Mononuclear cell (primary cell): ENCODE results near the gene EFHD1. TPM values are rescaled to one million over a fixed set of nuclear protein-coding genes. Genes with fewer than 3 reads are reported as not detected.
"Not testable (repeated sequence)": the region's sequence is repeated elsewhere in the genome, so short reads cannot be mapped to it uniquely, and the experiment has no call there.

Experiments
- H3K27me3 ChIP-seq: 2 replicates; pipeline ENCODE4 v1.6.0; 2011; ENCODE audit warnings: low read length, control low read depth; ENCODE audit not compliant: insufficient read depth
- H3K4me1 ChIP-seq: 2 replicates; pipeline ENCODE4 v1.5.1; 2011; ENCODE audit warnings: mild to moderate bottlenecking, low read length, control low read depth; ENCODE audit not compliant: insufficient read depth
- H3K4me3 ChIP-seq: 2 replicates; pipeline ENCODE4 v1.5.1; 2011; ENCODE audit warnings: mild to moderate bottlenecking, low read length, moderate library complexity
- H3K9me3 ChIP-seq: 2 replicates; pipeline ENCODE4 v1.5.1; 2011; ENCODE audit warnings: low read depth, mild to moderate bottlenecking, control low read depth, low read length
- total RNA-seq: library from RNA; depleted of rRNA; stranded (reverse); fragments of >200 nt; gene quantifications from one replicate; pipeline ENCODE4 v1.2.3, GENCODE V29; 2012

The EFHD1 gene
- total RNA-seq, 1 donor: 0.42 TPM

GRCh38 chr2:232632904-232633412 lies 446 bp upstream of the EFHD1 start:
- no peaks in the 10 kb centered on the region for H3K9me3 ChIP-seq
- peak overlapping the region; percentile 15 for H3K4me3 ChIP-seq
- peaks cover 59% of the 10 kb centered on the region for H3K27me3 ChIP-seq
- peaks cover 16% of the 10 kb centered on the region for H3K4me1 ChIP-seq

- Histone ChIP-seq H3K4me3 (no peak overlapping the region), H3K27me3 (peaks cover 55% of the 10 kb centered on the region), H3K4me1 (peaks cover 16% of the 10 kb centered on the region), H3K9me3 (no peaks in the 10 kb centered on the region)
Observed at GRCh38 chr2:232634206-232635150, 1.1 kb downstream of the EFHD1 start.

GRCh38 chr2:232635376-232635775 lies 2.0 kb downstream of the EFHD1 start:
- not testable (repeated sequence) for H3K4me3 ChIP-seq, H3K9me3 ChIP-seq
- peaks cover 50% of the 10 kb centered on the region for H3K27me3 ChIP-seq
- H3K4me1 ChIP-seq: peaks cover 16% of the 10 kb centered on the region

GRCh38 chr2:232635820-232636219 lies 2.4 kb downstream of the EFHD1 start:
- peaks cover 50% of the 10 kb centered on the region for H3K27me3 ChIP-seq

GRCh38 chr2:232636788-232637420 lies 3.5 kb downstream of the EFHD1 start:
- H3K9me3 ChIP-seq: no peaks in the 10 kb centered on the region
- H3K4me3 ChIP-seq: no peak overlapping the region
- H3K27me3 ChIP-seq: peaks cover 41% of the 10 kb centered on the region
- peaks cover 16% of the 10 kb centered on the region for H3K4me1 ChIP-seq

More at GRCh38 chr2:232635820-232636219, 2.4 kb downstream of the EFHD1 start:
- peaks cover 16% of the 10 kb centered on the region for H3K4me1 ChIP-seq
- H3K4me3 ChIP-seq: no peak overlapping the region
- H3K9me3 ChIP-seq: no peaks in the 10 kb centered on the region

- H3K4me1 ChIP-seq: peaks cover 10% of the 10 kb centered on the region
- no peak overlapping the region for H3K4me3 ChIP-seq
- H3K9me3 ChIP-seq: no peaks in the 10 kb centered on the region
- peaks cover 30% of the 10 kb centered on the region for H3K27me3 ChIP-seq
Observed at GRCh38 chr2:232637866-232638583, 4.6 kb downstream of the EFHD1 start.

GRCh38 chr2:232641153-232641848 lies 7.9 kb downstream of the EFHD1 start:
- Histone ChIP-seq H3K9me3 (no peaks in the 10 kb centered on the region), H3K27me3 (peaks cover 3% of the 10 kb centered on the region), H3K4me3 (no peak overlapping the region), H3K4me1 (no peaks in the 10 kb centered on the region)

GRCh38 chr2:232643147-232643425 lies 9.7 kb downstream of the EFHD1 start:
- no peaks in the 10 kb centered on the region for H3K9me3 ChIP-seq
- no peaks in the 10 kb centered on the region for H3K27me3 ChIP-seq
- no peaks in the 10 kb centered on the region for H3K4me1 ChIP-seq
- no peak overlapping the region for H3K4me3 ChIP-seq

- H3K4me3 ChIP-seq: no peak overlapping the region
- no peaks in the 10 kb centered on the region for H3K4me1 ChIP-seq
- H3K9me3 ChIP-seq: no peaks in the 10 kb centered on the region
- no peaks in the 10 kb centered on the region for H3K27me3 ChIP-seq
Observed at GRCh38 chr2:232643813-232644347, 10.5 kb downstream of the EFHD1 start.

GRCh38 chr2:232645061-232645460 lies 11.7 kb downstream of the EFHD1 start:
- no peaks in the 10 kb centered on the region for H3K9me3 ChIP-seq
- H3K4me3 ChIP-seq: no peak overlapping the region
- no peaks in the 10 kb centered on the region for H3K27me3 ChIP-seq
- no peaks in the 10 kb centered on the region for H3K4me1 ChIP-seq

GRCh38 chr2:232646726-232647125 lies 13.3 kb downstream of the EFHD1 start:
- H3K27me3 ChIP-seq: no peaks in the 10 kb centered on the region
- no peaks in the 10 kb centered on the region for H3K4me1 ChIP-seq
- H3K9me3 ChIP-seq: no peaks in the 10 kb centered on the region
- no peak overlapping the region for H3K4me3 ChIP-seq

- Histone ChIP-seq H3K27me3 (no peaks in the 10 kb centered on the region), H3K4me1 (no peaks in the 10 kb centered on the region), H3K4me3 (no peak overlapping the region), H3K9me3 (no peaks in the 10 kb centered on the region)
Observed at GRCh38 chr2:232647261-232647660, 13.9 kb downstream of the EFHD1 start.

GRCh38 chr2:232649033-232649432 lies 15.6 kb downstream of the EFHD1 start:
- Histone ChIP-seq H3K27me3 (no peaks in the 10 kb centered on the region), H3K9me3 (no peaks in the 10 kb centered on the region), H3K4me1 (no peaks in the 10 kb centered on the region), H3K4me3 (no peak overlapping the region)

- no peak overlapping the region for H3K4me3 ChIP-seq
- H3K27me3 ChIP-seq: no peaks in the 10 kb centered on the region
- H3K4me1 ChIP-seq: no peaks in the 10 kb centered on the region
- H3K9me3 ChIP-seq: no peaks in the 10 kb centered on the region
Observed at GRCh38 chr2:232652505-232652851, 19.1 kb downstream of the EFHD1 start.
